MG63 (cell line): Measurements from ENCODE around the gene RBM33. TPM values are rescaled to one million over a fixed set of nuclear protein-coding genes. Genes with fewer than 3 reads are reported as not detected.

ENCODE experiments used
- DNase-seq: peaks from one replicate; pipeline ENCODE4 v3.0.0-alpha.2; 2020
- H3K27me3 ChIP-seq: fragments of 250-450 bp; sonication (Bioruptor Pico); 2 replicates; pipeline ENCODE4 v1.5.1; 2020; ENCODE audit warnings: mild to moderate bottlenecking, moderate library complexity
- H3K36me3 ChIP-seq: fragments of 250-450 bp; sonication (Bioruptor Pico); 2 replicates; pipeline ENCODE4 v1.5.1; 2020; ENCODE audit warnings: mild to moderate bottlenecking, moderate library complexity
- H3K4me3 ChIP-seq: fragments of 250-450 bp; sonication (Bioruptor Pico); 2 replicates; pipeline ENCODE4 v1.5.1; 2020; ENCODE audit warnings: mild to moderate bottlenecking, moderate library complexity
- H3K9me3 ChIP-seq: fragments of 250-450 bp; sonication (Bioruptor Pico); 2 replicates; pipeline ENCODE4 v1.5.1; 2020; ENCODE audit warnings: mild to moderate bottlenecking, moderate library complexity
- total RNA-seq: library from RNA; depleted of rRNA; stranded (reverse); fragments of >200 nt; shearing (Covaris generic); gene quantifications from 2 replicates; pipeline ENCODE4 v1.2.3, GENCODE V29; 2014; ENCODE audit warnings: low replicate concordance

Gene RBM33
- total RNA-seq, 1 experiment from 2014 or later, result 7.6 TPM

GRCh38 chr7:155694851-155695250, 50.4 kb downstream of the RBM33 start:
- DNase-seq, result peak; percentile 19
- Histone ChIP-seq H3K36me3 (no peaks in the 10 kb centered on the region), H3K27me3 (no peaks in the 10 kb centered on the region), H3K4me3 (no peak overlapping the region), H3K9me3 (no peaks in the 10 kb centered on the region)

- no peak overlapping the region for H3K4me3 ChIP-seq
- no peaks in the 10 kb centered on the region for H3K27me3 ChIP-seq
- H3K9me3 ChIP-seq, result no peaks in the 10 kb centered on the region
- H3K36me3 ChIP-seq, result peaks cover 4% of the 10 kb centered on the region
- no peak for DNase-seq
These were observed 52.3 kb downstream of the RBM33 start for GRCh38 chr7:155696747-155697146.

- Histone ChIP-seq H3K36me3 (peaks cover 4% of the 10 kb centered on the region), H3K9me3 (no peaks in the 10 kb centered on the region), H3K4me3 (no peak overlapping the region), H3K27me3 (no peaks in the 10 kb centered on the region)
- no peak for DNase-seq
These were observed 54.2 kb downstream of the RBM33 start for GRCh38 chr7:155698633-155699032.

GRCh38 chr7:155699180-155699579, 54.7 kb downstream of the RBM33 start:
- Histone ChIP-seq H3K36me3 (peaks cover 4% of the 10 kb centered on the region), H3K4me3 (no peak overlapping the region)
- DNase-seq, result no peak

GRCh38 chr7:155700847-155701246, 56.4 kb downstream of the RBM33 start:
- Histone ChIP-seq H3K4me3 (no peak overlapping the region), H3K9me3 (no peaks in the 10 kb centered on the region), H3K27me3 (no peaks in the 10 kb centered on the region), H3K36me3 (peaks cover 4% of the 10 kb centered on the region)
- no peak for DNase-seq

More at GRCh38 chr7:155699180-155699579, 54.7 kb downstream of the RBM33 start:
- no peaks in the 10 kb centered on the region for H3K9me3 ChIP-seq
- H3K27me3 ChIP-seq, result no peaks in the 10 kb centered on the region

GRCh38 chr7:155701972-155702544, 57.6 kb downstream of the RBM33 start:
- Histone ChIP-seq H3K9me3 (no peaks in the 10 kb centered on the region), H3K36me3 (peaks cover 6% of the 10 kb centered on the region), H3K27me3 (no peaks in the 10 kb centered on the region), H3K4me3 (no peak overlapping the region)
- DNase-seq, result no peak

GRCh38 chr7:155702616-155703015, 58.2 kb downstream of the RBM33 start:
- peaks cover 6% of the 10 kb centered on the region for H3K36me3 ChIP-seq
- no peak for DNase-seq
- H3K4me3 ChIP-seq, result no peak overlapping the region
- H3K27me3 ChIP-seq, result no peaks in the 10 kb centered on the region
- H3K9me3 ChIP-seq, result no peaks in the 10 kb centered on the region

- no peaks in the 10 kb centered on the region for H3K9me3 ChIP-seq
- H3K36me3 ChIP-seq, result peaks cover 6% of the 10 kb centered on the region
- H3K4me3 ChIP-seq, result no peak overlapping the region
- no peak for DNase-seq
- H3K27me3 ChIP-seq, result no peaks in the 10 kb centered on the region
These were observed 61.3 kb downstream of the RBM33 start for GRCh38 chr7:155705623-155706360.

GRCh38 chr7:155706376-155706775, 61.9 kb downstream of the RBM33 start:
- H3K27me3 ChIP-seq, result no peaks in the 10 kb centered on the region
- peaks cover 3% of the 10 kb centered on the region for H3K36me3 ChIP-seq
- no peak for DNase-seq
- no peak overlapping the region for H3K4me3 ChIP-seq
- no peaks in the 10 kb centered on the region for H3K9me3 ChIP-seq

GRCh38 chr7:155709453-155709852, 65.0 kb downstream of the RBM33 start:
- H3K27me3 ChIP-seq, result no peaks in the 10 kb centered on the region

GRCh38 chr7:155710031-155710430, 65.6 kb downstream of the RBM33 start:
- no peaks in the 10 kb centered on the region for H3K27me3 ChIP-seq
- H3K9me3 ChIP-seq, result no peaks in the 10 kb centered on the region
- no peak overlapping the region for H3K4me3 ChIP-seq
- peaks cover 5% of the 10 kb centered on the region; the same call in 1 of the 2 replicates for H3K36me3 ChIP-seq
- DNase-seq, result no peak

More at GRCh38 chr7:155709453-155709852, 65.0 kb downstream of the RBM33 start:
- no peak for DNase-seq
- H3K4me3 ChIP-seq, result no peak overlapping the region
- H3K9me3 ChIP-seq, result no peaks in the 10 kb centered on the region
- H3K36me3 ChIP-seq, result peaks cover 5% of the 10 kb centered on the region; the same call in 1 of the 2 replicates

GRCh38 chr7:155710530-155710929, 66.1 kb downstream of the RBM33 start:
- H3K9me3 ChIP-seq, result no peaks in the 10 kb centered on the region
- no peak overlapping the region for H3K4me3 ChIP-seq
- no peaks in the 10 kb centered on the region for H3K27me3 ChIP-seq
- DNase-seq, result no peak
- peaks cover 5% of the 10 kb centered on the region; the same call in 1 of the 2 replicates for H3K36me3 ChIP-seq

- Histone ChIP-seq H3K4me3 (no peak overlapping the region), H3K27me3 (no peaks in the 10 kb centered on the region), H3K9me3 (no peaks in the 10 kb centered on the region), H3K36me3 (peaks cover 3% of the 10 kb centered on the region; the same call in 1 of the 2 replicates)
- no peak for DNase-seq
These were observed 66.6 kb downstream of the RBM33 start for GRCh38 chr7:155711081-155711480.

GRCh38 chr7:155713384-155713783, 68.9 kb downstream of the RBM33 start:
- no peak overlapping the region for H3K4me3 ChIP-seq

GRCh38 chr7:155714702-155715101, 70.2 kb downstream of the RBM33 start:
- no peaks in the 10 kb centered on the region for H3K9me3 ChIP-seq
- no peaks in the 10 kb centered on the region for H3K27me3 ChIP-seq
- H3K4me3 ChIP-seq, result no peak overlapping the region
- peaks cover 5% of the 10 kb centered on the region for H3K36me3 ChIP-seq
- no peak for DNase-seq

More at GRCh38 chr7:155713384-155713783, 68.9 kb downstream of the RBM33 start:
- Histone ChIP-seq H3K36me3 (peaks cover 5% of the 10 kb centered on the region), H3K9me3 (no peaks in the 10 kb centered on the region), H3K27me3 (no peaks in the 10 kb centered on the region)
- DNase-seq, result no peak

- DNase-seq, result no peak
- Histone ChIP-seq H3K9me3 (no peaks in the 10 kb centered on the region), H3K27me3 (no peaks in the 10 kb centered on the region), H3K36me3 (peaks cover 5% of the 10 kb centered on the region), H3K4me3 (no peak overlapping the region)
These were observed 70.8 kb downstream of the RBM33 start for GRCh38 chr7:155715111-155715805.

- H3K27me3 ChIP-seq, result no peaks in the 10 kb centered on the region
- H3K4me3 ChIP-seq, result no peak overlapping the region
- DNase-seq, result no peak
- peaks cover 3% of the 10 kb centered on the region for H3K36me3 ChIP-seq
- no peaks in the 10 kb centered on the region for H3K9me3 ChIP-seq
These were observed 72.7 kb downstream of the RBM33 start for GRCh38 chr7:155717010-155717744.
